ENCODE data around the gene KCTD4.
"Not testable (repeated sequence)": the region's sequence is repeated elsewhere in the genome, so short reads cannot be mapped to it uniquely, and the experiment has no call there.

KCTD4 gene

DNA sequence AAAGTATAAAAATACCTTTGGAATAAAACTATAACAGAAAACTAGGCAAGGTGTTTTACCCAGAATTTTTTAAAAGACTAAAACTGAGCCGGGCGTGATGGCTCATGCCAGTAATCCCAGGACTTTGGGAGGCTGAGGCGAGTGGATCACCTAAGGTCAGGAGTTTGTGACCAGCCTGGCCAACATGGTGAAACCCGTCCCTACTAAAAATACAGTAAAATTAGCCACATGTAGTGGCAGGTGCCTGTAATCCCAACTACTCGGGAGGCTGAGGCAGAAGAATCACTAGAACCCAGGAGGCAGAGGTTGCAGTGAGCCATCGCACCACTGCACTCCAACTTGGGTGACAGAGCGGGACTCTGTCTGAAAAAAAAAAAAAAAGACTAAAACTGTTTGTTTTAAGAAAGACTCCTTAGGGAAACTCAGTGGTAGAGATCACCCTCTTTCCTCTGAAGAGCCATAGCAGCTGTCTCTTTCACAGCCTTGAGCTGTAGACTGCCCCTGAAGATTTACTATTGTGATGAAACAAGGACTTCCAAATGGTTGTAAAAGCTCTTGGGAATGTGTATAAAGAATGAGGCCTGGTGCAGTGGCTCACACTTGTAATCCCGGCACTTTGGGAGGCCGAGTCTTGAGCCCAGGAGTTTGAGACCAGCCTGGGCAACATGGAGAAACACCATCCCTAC lies 14.7 kb upstream of the KCTD4 start:
- DNase-seq = no peak

GRCh38 chr13:45209229-45209628 lies 8.4 kb upstream of the KCTD4 start:
- no peak for DNase-seq

DNA sequence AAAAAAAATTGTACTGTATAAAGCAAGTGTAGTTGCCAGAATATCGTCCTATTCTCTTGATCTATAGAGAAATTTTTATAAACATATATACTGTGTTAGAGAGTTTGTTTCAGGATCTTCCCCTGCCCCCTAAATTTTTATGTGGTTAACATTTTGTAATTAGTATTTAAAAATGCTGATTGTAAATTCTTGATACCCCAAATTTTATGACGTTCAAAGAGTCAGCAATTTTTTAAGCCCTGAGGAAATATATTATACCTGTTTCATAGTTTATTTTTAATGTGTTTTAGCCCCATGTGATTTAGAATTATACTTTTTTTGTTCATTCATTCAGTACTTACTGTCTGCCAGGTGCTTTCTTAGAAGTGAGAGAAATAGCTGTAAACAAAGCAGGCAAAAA lies 7.3 kb upstream of the KCTD4 start:
- no peak for DNase-seq

DNA sequence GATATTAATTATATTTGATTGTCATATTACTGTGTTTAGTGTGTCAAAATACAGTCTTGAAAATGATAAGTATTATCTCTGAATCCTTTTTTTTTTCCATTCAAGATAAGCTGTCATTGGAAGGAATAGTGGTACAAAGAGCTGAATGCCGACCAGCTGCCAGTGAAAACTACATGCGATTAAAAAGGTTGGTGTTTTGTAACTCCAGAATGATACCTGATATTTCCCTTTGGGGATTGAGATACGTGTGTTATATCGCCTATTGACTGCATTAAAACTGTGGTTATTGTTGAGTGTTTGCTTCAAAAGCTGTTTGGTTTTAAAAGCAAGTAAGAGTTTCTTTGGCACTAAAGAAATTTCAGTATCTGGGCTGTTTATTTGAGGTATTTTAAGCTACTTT lies 6.5 kb upstream of the KCTD4 start:
- DNase-seq = no peak

DNA sequence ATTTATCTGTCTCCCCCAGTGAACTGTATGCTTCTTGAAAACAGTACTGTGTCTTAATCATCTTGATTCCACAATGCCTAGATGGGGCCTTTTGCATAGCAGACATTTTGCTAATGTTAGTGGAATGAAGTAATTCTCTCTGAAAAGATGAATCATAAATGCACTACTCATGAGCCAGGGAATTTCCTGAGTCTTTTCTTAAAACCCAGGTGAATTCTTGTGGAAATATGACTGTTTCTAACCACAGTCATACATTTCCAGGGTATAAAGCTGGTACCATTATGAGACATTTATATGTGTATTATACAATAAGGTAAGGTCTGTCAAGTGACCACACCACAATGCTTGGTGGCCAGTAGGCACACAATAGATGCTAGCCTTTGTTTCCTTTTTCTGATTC lies 5.5 kb upstream of the KCTD4 start:
- no peak for DNase-seq

DNA sequence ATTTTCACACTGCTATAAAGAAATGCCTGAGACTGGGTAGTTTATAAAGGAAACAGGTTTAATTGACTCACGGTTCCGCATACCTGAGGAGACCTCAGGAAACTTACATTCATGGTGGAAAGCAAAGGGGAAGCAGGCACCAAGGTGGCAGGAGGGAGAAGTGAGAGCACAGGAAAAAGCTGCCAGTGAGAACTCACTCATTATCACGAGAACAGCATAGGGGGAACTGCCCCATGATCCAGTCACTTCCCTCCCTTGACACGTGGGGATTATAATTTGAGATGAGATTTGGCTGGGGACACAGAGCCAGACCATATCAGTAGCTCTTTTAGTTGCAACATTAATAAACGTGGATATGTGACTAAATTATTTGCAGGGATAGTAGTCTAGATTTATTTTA lies 4.3 kb upstream of the KCTD4 start:
- DNase-seq = no peak

- DNase-seq = no peak
These were observed 1.1 kb downstream of the KCTD4 start for GRCh38 chr13:45199711-45200110.

GRCh38 chr13:45198924-45199323 lies 1.9 kb downstream of the KCTD4 start:
- no peak for DNase-seq

DNA sequence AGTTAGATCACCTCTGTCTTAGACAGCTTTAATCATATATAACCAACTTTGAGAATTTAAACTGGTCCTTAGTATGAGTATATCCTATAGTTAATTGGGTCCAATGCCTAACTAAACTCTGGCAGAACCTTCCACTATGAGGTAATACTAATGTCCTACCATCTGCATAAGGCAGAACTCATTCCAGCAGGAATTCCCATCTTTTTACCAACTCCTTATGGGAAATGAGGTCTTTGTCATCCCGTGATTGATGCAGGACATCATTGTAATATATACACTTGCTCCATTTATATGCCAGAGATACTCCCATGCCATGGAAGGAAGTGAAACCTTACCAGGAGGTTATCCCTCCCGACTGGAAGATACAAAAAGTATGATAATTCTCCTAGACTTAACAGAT lies 2.8 kb downstream of the KCTD4 start:
- no peak for DNase-seq

GRCh38 chr13:45196622-45197021 lies 4.2 kb downstream of the KCTD4 start:
- DNase-seq = no peak

DNA sequence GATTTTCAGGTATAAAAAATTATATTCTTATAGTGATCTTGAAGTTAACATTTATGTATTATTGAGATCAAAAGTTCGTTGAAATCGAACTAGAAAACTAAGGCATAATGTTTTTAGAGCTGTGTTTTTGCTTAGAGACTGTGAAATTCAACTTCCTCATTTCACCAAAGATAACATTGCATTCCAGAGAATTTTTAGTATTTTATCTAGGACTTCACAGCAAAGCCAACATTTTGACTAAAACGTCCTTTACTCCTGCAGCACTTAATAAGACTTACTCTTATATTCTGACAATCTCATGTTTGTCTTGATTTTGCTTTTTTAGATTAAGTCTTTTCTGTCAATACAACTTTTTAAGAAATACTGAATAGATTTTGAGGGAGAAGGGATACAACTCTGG lies 4.7 kb downstream of the KCTD4 start:
- no peak for DNase-seq

DNA sequence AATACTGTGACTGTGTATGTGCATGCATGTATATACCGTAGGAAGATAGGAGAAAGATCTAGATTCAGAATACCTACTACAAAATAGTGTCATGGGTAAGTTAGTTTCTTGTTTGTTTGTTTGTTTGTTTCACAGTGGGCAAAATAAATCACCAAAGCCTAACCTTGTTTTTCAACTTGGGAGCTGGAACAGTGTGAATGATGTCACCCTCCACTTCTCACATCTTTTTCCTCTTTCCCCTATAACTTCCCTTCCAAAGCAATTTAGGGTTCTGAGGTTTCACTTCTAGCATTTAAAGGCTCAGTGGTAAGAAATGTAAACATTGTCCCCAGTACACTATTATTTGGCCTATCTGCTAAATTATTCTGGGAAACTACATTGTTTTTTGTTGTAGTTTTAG lies 5.4 kb downstream of the KCTD4 start:
- DNase-seq = no peak

GRCh38 chr13:45194081-45194939 lies 6.5 kb downstream of the KCTD4 start:
- DNase-seq = no peak

DNA sequence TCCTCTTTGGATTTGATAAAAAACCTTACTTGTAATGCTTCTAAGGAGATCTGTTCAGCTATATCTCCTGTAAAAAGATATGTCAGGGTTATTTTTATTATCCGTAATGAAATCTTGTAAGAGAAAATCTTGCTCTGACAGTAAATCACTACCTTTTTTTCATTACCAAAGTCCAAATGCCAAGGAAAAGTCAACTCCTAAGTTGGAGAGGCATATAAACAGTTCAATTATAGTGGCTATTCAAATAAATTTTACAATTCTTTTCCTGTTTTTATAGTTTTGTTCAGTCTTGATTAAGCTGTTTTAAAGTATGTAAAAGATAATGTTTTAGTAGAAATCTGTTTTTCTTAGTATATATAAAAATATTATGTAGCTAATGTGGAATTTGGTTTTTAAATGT lies 9.0 kb downstream of the KCTD4 start:
- DNase-seq = no peak

- not testable (repeated sequence) for DNase-seq
These were observed 11.3 kb downstream of the KCTD4 start for GRCh38 chr13:45189511-45189910.

DNA sequence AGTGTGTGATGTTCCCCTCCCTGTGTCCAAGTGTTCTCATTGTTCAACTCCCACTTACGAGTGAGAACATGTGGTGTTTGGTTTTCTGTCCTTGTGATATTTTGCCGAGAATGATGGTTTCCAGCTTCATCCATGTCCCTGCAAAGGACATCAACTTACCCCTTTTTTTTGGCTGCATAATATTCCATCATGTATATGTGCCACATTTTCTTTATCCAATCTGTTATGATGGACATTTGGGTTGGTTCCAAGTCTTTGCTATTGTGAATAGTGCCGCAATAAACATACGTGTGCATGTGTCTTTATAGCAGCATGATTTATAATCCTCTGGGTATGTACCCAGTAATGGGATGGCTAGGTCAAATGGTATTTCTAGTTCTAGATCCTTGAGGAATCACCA lies 11.8 kb downstream of the KCTD4 start:
- not testable (repeated sequence) for DNase-seq

GRCh38 chr13:45185286-45185685 lies 15.6 kb downstream of the KCTD4 start:
- no peak for DNase-seq

DNA sequence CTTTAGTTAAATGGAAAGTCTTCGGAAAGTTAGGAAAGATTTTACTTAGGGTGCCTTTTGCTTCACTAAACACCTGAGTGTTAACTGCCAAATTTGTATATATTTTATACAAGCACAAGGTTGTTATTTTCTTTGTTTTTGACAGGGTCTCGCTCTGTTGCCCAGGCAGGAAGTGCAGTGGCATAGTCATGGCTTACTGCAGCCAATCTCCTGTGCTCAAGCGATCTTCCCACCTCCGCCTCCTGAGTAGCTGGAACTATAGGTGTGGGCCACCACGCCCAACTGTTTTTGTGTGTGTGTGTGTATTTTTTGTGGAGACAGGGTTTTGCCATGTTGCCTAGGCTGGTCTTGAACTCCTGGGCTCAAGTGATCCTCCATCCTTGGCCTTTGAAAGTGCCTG lies 16.2 kb downstream of the KCTD4 start:
- DNase-seq = no peak

GRCh38 chr13:45180713-45181601 lies 19.9 kb downstream of the KCTD4 start:
- no peak for DNase-seq

DNA sequence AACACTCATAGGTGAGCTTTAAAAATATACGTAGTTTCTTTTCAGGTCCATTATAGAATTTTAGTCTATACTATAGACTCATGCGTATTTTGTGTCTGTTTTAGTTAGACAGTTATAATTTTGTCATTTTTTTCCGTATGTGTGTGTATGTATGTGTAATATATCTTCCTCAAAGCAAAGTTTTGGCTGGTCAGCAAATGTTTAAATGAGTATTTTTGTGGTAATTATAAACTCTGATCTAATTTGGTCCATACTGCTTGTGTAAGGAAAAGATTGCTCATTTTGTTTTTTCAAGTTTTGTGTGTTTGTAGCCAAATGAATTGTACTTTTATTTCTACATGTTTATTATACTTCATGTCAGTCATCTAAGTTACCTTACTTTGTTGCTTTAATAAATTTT lies 20.5 kb downstream of the KCTD4 start:
- DNase-seq = no peak

- DNase-seq = no peak
These were observed 21.4 kb downstream of the KCTD4 start for GRCh38 chr13:45179428-45179827.

GRCh38 chr13:45178349-45179162 lies 22.3 kb downstream of the KCTD4 start:
- no peak for DNase-seq

DNA sequence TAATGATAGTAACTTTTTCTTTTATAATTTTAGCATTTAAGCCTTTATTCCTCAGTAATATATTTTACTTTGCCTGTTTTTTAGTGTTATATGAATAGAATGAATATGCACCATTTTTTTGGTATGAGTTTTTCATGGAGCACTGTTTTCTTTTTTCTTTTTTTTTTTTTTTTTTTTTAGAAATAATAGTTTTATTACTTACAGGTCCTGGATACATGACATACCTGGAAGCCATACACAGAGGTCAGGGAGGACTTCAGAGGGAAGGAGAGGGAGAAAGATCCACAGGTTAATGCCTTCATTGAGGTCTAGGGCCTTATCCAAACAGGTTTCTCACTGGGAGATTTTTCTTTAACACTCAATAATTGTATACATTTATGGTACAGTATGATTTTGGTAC lies 26.4 kb downstream of the KCTD4 start:
- no peak for DNase-seq
